Ascending aorta (tissue), 2 donors: ENCODE results near the gene CNTN3. TPM values are rescaled to one million over a fixed set of nuclear protein-coding genes. Genes with fewer than 3 reads are reported as not detected.

Source experiments
- DNase-seq, 2 donors: peaks; one replicate each; pipeline ENCODE4 v3.0.0-alpha.2; 2019; ENCODE audit warnings: low spot score in 2 of 2
- H3K27ac ChIP-seq, 2 donors: fragments of 200-600 bp; sonication (generic); one replicate each; pipeline ENCODE4 v1.5.1; 2016 to 2017; ENCODE audit warnings: mild to moderate bottlenecking in 1 of 2
- H3K27me3 ChIP-seq: fragments of 200-600 bp; sonication (generic); one replicate; pipeline ENCODE4 v1.5.1; 2017
- H3K36me3 ChIP-seq, 2 donors: fragments of 200-600 bp; sonication (generic); one replicate each; pipeline ENCODE4 v1.5.1; 2016
- H3K4me1 ChIP-seq, 2 donors: fragments of 200-600 bp; sonication (generic); one replicate each; pipeline ENCODE4 v1.5.1; 2016 to 2017; ENCODE audit warnings: mild to moderate bottlenecking in 1 of 2
- H3K4me3 ChIP-seq, 2 donors: fragments of 200-600 bp; sonication (generic); one replicate each; pipeline ENCODE4 v1.5.1; 2016 to 2017; ENCODE audit warnings: mild to moderate bottlenecking in 1 of 2
- H3K9me3 ChIP-seq, 2 donors: fragments of 200-600 bp; sonication (generic); one replicate each; pipeline ENCODE4 v1.5.1; 2016
- CTCF ChIP-seq, 3 experiments: fragments of 200-600 bp in 2 of 3; fragments of 450-650 bp in 1 of 3; sonication (generic) in 2 of 3; IDR thresholded peaks; one replicate each; pipeline ENCODE4 v1.5.1; 2016 to 2019; ENCODE audit warnings: antibody characterized with exemption in 3 of 3, mild to moderate bottlenecking in 1 of 3, moderate library complexity in 1 of 3
- intact Hi-C: fragments of 100-400 bp; cut with DNase I; formaldehyde crosslinking; loops from one replicate; pipeline ENCODE4 v1.15.1; 2023
- total RNA-seq: library from RNA; depleted of rRNA; stranded (reverse); fragments of >200 nt; gene quantifications from one replicate; pipeline ENCODE4 v1.1.0, GENCODE V29; 2016

Gene CNTN3
- total RNA-seq, 1 donor from 2014 or later = 0.11 TPM

GRCh38 chr3:74591342-74591741 lies 23.1 kb downstream of the CNTN3 start:
- Histone ChIP-seq H3K9me3 (no peaks in the 10 kb centered on the region), H3K4me3 (no peak overlapping the region), H3K36me3 (no peaks in the 10 kb centered on the region), H3K27me3 (no peaks in the 10 kb centered on the region), H3K27ac (peak overlapping the region; percentile 10 to 45), H3K4me1 (peaks cover 0 to 8% of the 10 kb centered on the region in 2 donors)
- DNase-seq = no peak
- intact Hi-C loops = no loop called here
- no peak for TF ChIP-seq CTCF (IDR thresholded peaks at IDR 0.05)

- no peak overlapping the region for H3K4me3 ChIP-seq
- peaks cover 0 to 8% of the 10 kb centered on the region in 2 donors for H3K4me1 ChIP-seq
- no peaks in the 10 kb centered on the region for H3K36me3 ChIP-seq
- intact Hi-C loops = no loop called here
- H3K9me3 ChIP-seq = no peaks in the 10 kb centered on the region
- DNase-seq = no peak
- no peak overlapping the region for H3K27ac ChIP-seq
- H3K27me3 ChIP-seq = no peaks in the 10 kb centered on the region
- no peak for TF ChIP-seq CTCF (IDR thresholded peaks at IDR 0.05)
Observed at GRCh38 chr3:74590620-74591262, 23.7 kb downstream of the CNTN3 start.

DNA sequence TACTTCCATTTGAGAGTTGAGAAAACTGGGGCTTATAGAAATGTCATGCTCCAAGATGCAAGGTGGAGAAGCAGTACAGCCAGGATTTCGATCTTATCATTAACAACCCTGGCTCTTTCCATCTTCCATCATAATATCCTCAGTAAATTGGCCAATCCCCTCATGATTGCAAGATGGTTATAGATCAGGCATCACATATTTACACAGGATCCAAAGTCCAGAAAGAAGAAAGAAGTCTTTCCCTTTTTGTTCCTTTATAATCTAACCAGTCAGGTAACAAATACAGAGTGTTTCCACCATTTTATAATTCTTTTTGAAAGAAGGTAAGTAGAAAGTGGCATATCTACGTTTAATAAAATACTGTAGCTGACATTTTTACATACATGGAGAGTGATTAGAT lies 29.7 kb downstream of the CNTN3 start:
- H3K27me3 ChIP-seq = no peaks in the 10 kb centered on the region
- intact Hi-C loops = no loop called here
- no peak for TF ChIP-seq CTCF (IDR thresholded peaks at IDR 0.05)
- no peaks in the 10 kb centered on the region for H3K9me3 ChIP-seq
- no peaks in the 10 kb centered on the region for H3K4me1 ChIP-seq
- no peaks in the 10 kb centered on the region for H3K36me3 ChIP-seq
- DNase-seq = no peak
- no peak overlapping the region for H3K27ac ChIP-seq
- H3K4me3 ChIP-seq = no peak overlapping the region

GRCh38 chr3:74582982-74583381 lies 31.5 kb downstream of the CNTN3 start:
- TF ChIP-seq CTCF (IDR thresholded peaks at IDR 0.05) = no peak
- intact Hi-C loops = no loop called here
- no peaks in the 10 kb centered on the region for H3K36me3 ChIP-seq
- no peaks in the 10 kb centered on the region for H3K27me3 ChIP-seq
- no peak overlapping the region for H3K27ac ChIP-seq
- no peak for DNase-seq
- no peaks in the 10 kb centered on the region for H3K4me1 ChIP-seq
- H3K9me3 ChIP-seq = no peaks in the 10 kb centered on the region
- no peak overlapping the region for H3K4me3 ChIP-seq

DNA sequence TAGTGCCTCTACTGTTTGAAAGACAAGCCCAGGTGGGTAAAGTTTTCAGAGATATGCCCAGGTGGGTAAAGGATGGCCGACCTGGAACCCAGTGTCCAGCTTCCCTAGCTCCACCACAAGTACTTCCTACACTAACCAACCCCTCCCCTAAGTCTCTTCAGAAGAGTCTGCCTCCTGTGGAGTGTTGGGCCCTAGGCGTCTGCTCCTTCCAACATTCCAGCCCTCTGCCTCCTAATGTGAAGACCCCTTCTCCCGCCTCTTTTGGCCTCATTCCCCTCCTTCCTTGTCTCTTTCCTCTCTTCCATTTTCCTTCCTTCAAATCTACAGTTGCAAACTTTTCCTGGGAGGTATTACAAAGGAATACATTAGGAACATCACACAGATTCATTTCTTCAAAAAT lies 38.6 kb downstream of the CNTN3 start:
- H3K36me3 ChIP-seq = no peaks in the 10 kb centered on the region
- no peaks in the 10 kb centered on the region for H3K27me3 ChIP-seq
- TF ChIP-seq CTCF (IDR thresholded peaks at IDR 0.05) = no peak
- H3K4me1 ChIP-seq = no peaks in the 10 kb centered on the region
- no peak overlapping the region for H3K27ac ChIP-seq
- no peak overlapping the region for H3K4me3 ChIP-seq
- intact Hi-C loops = no loop called here
- H3K9me3 ChIP-seq = no peaks in the 10 kb centered on the region
- no peak for DNase-seq

- Histone ChIP-seq H3K4me3 (no peak overlapping the region), H3K36me3 (no peaks in the 10 kb centered on the region), H3K4me1 (no peaks in the 10 kb centered on the region), H3K27me3 (no peaks in the 10 kb centered on the region), H3K27ac (no peak overlapping the region), H3K9me3 (no peaks in the 10 kb centered on the region)
- no peak for TF ChIP-seq CTCF (IDR thresholded peaks at IDR 0.05)
- intact Hi-C loops = no loop called here
- no peak for DNase-seq
Observed at GRCh38 chr3:74571118-74571517, 43.3 kb downstream of the CNTN3 start.
